ENCODE data around the gene MMP13.

DNA sequence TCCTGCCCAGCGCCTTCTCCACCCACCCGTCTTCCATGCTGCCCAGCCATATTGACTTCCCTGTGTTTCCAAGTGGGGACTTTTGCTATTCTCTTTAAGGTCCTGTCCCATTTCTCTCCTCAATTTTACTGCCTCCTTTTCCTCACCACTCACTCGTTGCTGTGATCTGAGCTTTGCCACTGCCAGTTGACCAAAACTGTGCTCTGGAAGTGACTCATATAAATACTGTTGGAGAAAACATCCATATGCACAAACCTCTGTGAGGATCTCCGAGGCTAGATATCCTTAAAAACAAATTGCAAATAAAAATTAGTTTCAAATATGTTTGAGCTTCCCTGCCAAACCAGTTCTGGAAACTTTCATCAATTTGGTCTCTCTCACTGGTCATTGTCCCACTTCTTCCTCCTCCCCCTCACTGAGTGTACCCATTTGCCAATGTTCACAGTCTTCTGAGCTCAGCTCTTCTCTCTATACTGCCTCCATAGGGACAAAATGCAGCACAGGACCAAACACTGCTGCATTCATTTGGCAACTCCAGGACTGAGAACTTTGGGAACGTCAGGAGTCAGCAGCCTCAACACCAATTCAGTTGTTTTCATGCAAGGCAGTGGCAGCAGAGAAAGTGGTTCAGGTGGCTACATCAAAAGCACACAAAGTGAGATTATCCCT lies 34.0 kb upstream of the MMP13 start:
- TF ChIP-seq, protein P1, sequence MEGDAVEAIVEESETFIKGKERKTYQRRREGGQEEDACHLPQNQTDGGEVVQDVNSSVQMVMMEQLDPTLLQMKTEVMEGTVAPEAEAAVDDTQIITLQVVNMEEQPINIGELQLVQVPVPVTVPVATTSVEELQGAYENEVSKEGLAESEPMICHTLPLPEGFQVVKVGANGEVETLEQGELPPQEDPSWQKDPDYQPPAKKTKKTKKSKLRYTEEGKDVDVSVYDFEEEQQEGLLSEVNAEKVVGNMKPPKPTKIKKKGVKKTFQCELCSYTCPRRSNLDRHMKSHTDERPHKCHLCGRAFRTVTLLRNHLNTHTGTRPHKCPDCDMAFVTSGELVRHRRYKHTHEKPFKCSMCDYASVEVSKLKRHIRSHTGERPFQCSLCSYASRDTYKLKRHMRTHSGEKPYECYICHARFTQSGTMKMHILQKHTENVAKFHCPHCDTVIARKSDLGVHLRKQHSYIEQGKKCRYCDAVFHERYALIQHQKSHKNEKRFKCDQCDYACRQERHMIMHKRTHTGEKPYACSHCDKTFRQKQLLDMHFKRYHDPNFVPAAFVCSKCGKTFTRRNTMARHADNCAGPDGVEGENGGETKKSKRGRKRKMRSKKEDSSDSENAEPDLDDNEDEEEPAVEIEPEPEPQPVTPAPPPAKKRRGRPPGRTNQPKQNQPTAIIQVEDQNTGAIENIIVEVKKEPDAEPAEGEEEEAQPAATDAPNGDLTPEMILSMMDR (IDR thresholded peaks at IDR 0.05): no peak
- TF ChIP-seq EZH2 (IDR thresholded peaks at IDR 0.05; ENCODE audit: borderline replicate concordance, insufficient read depth, low read depth, low read length, poor library complexity, severe bottlenecking): no peak

All from B cell (primary cell).